HepG2 (cell line): ENCODE measurements around the gene MAGEA1. TPM values are rescaled to one million over a fixed set of nuclear protein-coding genes. Genes with fewer than 3 reads are reported as not detected.

Source experiments
- ATAC-seq: fragments of 200-7000 bp; cut with Tn5 transposase; 3 replicates; pipeline ENCODE4 v1.9.1; 2020; ENCODE audit warnings: mild to moderate bottlenecking, moderate library complexity
- BruUV-seq: library from RNA; stranded (reverse); fragments of 400-500 nt; replicated peaks from 2 replicates; lab custom pipeline; 2021; lab: Mats Ljungman, UMichigan
- CTCF ChIA-PET: fragments of 300-600 bp; formaldehyde crosslinking; extraction: SDS; loops from one replicate; lab custom pipeline; 2021; ENCODE audit warnings: low total read pairs, inconsistent platforms, low intra/inter-chr PET ratio; lab: Yijun Ruan, JAX
- POLR2A ChIA-PET: fragments of 350-600 bp; sonication (Branson Sonifier 250); formaldehyde crosslinking; loops from one replicate; lab custom pipeline; 2020; ENCODE audit warnings: antibody characterized with exemption, inconsistent platforms; lab: Yijun Ruan, JAX
- DNase-seq: peaks from one replicate; pipeline ENCODE4 v3.0.0-alpha.2; 2015; ENCODE audit warnings: low spot score
- FAIRE-seq: peaks from 3 replicates; lab custom pipeline; 2011; peaks lifted over from hg19 to GRCh38; lab: Jason Lieb, UNC
- H2AFZ ChIP-seq: one replicate; pipeline ENCODE4 v1.6.1; 2011; ENCODE audit warnings: low read length, inconsistent platforms
- H3K27ac ChIP-seq: fragments of 300-600 bp; 3 replicates; pipeline ENCODE4 v1.8.0; 2011; ENCODE audit warnings: mixed run types, mild to moderate bottlenecking, mixed read lengths, low read length, inconsistent platforms; ENCODE audit not compliant: insufficient read depth; ENCODE audit errors: extremely low read length
- H3K27me3 ChIP-seq, 2 experiments: fragments of 200-600 bp in 1 of 2; 2 replicates in 1 of 2; 3 replicates in 1 of 2; pipeline versions ENCODE4 v1.6.0 to v1.8.0; 2011; ENCODE audit warnings: low read length in 2 of 2, mild to moderate bottlenecking in 2 of 2, moderate library complexity in 2 of 2, inconsistent platforms in 1 of 2; ENCODE audit not compliant: insufficient read depth in 2 of 2, control insufficient read depth in 1 of 2
- H3K36me3 ChIP-seq, 2 experiments: fragments of 200-600 bp in 1 of 2; replicated peaks in 1 of 2; 2 replicates in 1 of 2; 3 replicates in 1 of 2; pipeline versions ENCODE4 v1.5.1 to v1.8.0; 2011; ENCODE audit warnings: low read length in 2 of 2, inconsistent platforms in 1 of 2; ENCODE audit not compliant: insufficient read depth in 2 of 2, control insufficient read depth in 1 of 2
- H3K4me1 ChIP-seq: 2 replicates; pipeline ENCODE4 v1.5.1; 2012; ENCODE audit warnings: low read length, inconsistent platforms; ENCODE audit not compliant: insufficient read depth
- H3K4me2 ChIP-seq: 2 replicates; pipeline ENCODE4 v1.6.0; 2011; ENCODE audit warnings: low read depth, low read length, inconsistent platforms
- H3K4me3 ChIP-seq, 3 experiments: fragments of 200-600 bp in 1 of 3; sonication (generic), shearing (Covaris generic) in 1 of 3; replicated peaks in 1 of 3; 2 replicates each; pipeline ENCODE4 v1.5.1; 2011 to 2016; ENCODE audit warnings: low read length in 3 of 3, inconsistent platforms in 2 of 3, low read depth in 2 of 3, mild to moderate bottlenecking in 2 of 3, control low read depth in 1 of 3, mixed read lengths in 1 of 3; ENCODE audit not compliant: insufficient read depth in 1 of 3
- H3K79me2 ChIP-seq: one replicate; pipeline ENCODE4 v1.6.1; 2011; ENCODE audit warnings: low read length, inconsistent platforms; ENCODE audit not compliant: insufficient read depth
- H3K9ac ChIP-seq: 2 replicates; pipeline ENCODE4 v1.6.0; 2011; ENCODE audit warnings: mild to moderate bottlenecking, low read depth, low read length, inconsistent platforms; ENCODE audit not compliant: insufficient read depth
- H3K9me3 ChIP-seq: 2 replicates; pipeline ENCODE4 v1.5.1; 2012; ENCODE audit warnings: mild to moderate bottlenecking, low read length
- H4K20me1 ChIP-seq: 2 replicates; pipeline ENCODE4 v1.6.0; 2011; ENCODE audit warnings: inconsistent platforms, mild to moderate bottlenecking, low read length, moderate library complexity; ENCODE audit not compliant: insufficient read depth
- MEIS1 ChIP-seq: sonication (generic); formaldehyde crosslinking; IDR thresholded peaks from 2 replicates; pipeline ENCODE4 v1.9.0; 2021; ENCODE audit warnings: mild to moderate bottlenecking, missing genetic modification reagents, moderate library complexity, borderline replicate concordance
- ZFP36 ChIP-seq: fragments of 150-350 bp; IDR thresholded peaks from 2 replicates; pipeline ENCODE4 v1.6.1; 2018; ENCODE audit warnings: borderline replicate concordance, low read length, low read depth; ENCODE audit not compliant: partially characterized antibody
- ZNF160 ChIP-seq: sonication (generic); formaldehyde crosslinking; IDR thresholded peaks from 2 replicates; pipeline ENCODE4 v1.8.0; 2022; ENCODE audit warnings: mild to moderate bottlenecking, inconsistent platforms, missing genetic modification reagents
- ZNF350 ChIP-seq: sonication (generic); formaldehyde crosslinking; IDR thresholded peaks from 2 replicates; pipeline ENCODE4 v1.4.0; 2020; ENCODE audit warnings: mild to moderate bottlenecking, low read depth, missing genetic modification reagents, borderline replicate concordance
- ZNF850 ChIP-seq: sonication (generic); formaldehyde crosslinking; conservative IDR thresholded peaks from 2 replicates; pipeline ENCODE4 v1.9.0; 2021; ENCODE audit warnings: mild to moderate bottlenecking, missing genetic modification reagents
- WGBS: methylation state at CpG from one replicate; pipeline ENCODE4 v1.1.6; 2017; ENCODE audit warnings: low lambda C conversion rate; 5-methylcytosine and 5-hydroxymethylcytosine counted together
- in situ Hi-C: cut with HindIII; loops from 2 replicates; pipeline ENCODE4 v1.10.0; 2017; ENCODE audit warnings: low pct_unique_long_range_greater_than_20kb; ENCODE audit not compliant: extremely low pct_ligation_motif_present
- intact Hi-C: fragments of 100-400 bp; cut with micrococcal nuclease; formaldehyde crosslinking; loops from one replicate; pipeline ENCODE4 v1.10.0; 2022; ENCODE audit not compliant: unreplicated experiment
- polyA plus RNA-seq, 8 experiments: library from polyadenylated mRNA; depleted of rRNA in 3 of 8; stranded (reverse) in 7 of 8; unstranded in 1 of 8; fragments of >200 nt; fragmentation: Illumina TruSeq in 4 of 8; extraction: Trizol in 4 of 8; gene quantifications; 2 replicates each; pipeline versions ENCODE4 v1.2.1 to v1.2.3, GENCODE V29; 2011 to 2016; ENCODE audit warnings: low read depth in 4 of 8, missing spikeins in 1 of 8, mixed read lengths in 1 of 8; ENCODE audit not compliant: insufficient read depth in 1 of 8
- total RNA-seq, 5 experiments: library from RNA; depleted of rRNA; stranded (reverse); fragments of >200 nt; fragmentation: Illumina TruSeq; extraction: Trizol; gene quantifications; 2 replicates each; pipeline ENCODE4 v1.2.3, GENCODE V29; 2016; ENCODE audit warnings: low read depth in 1 of 5
- TF ChIP-seq, protein P1 (sequence below): sonication (generic); formaldehyde crosslinking; IDR thresholded peaks from 2 replicates; pipeline ENCODE4 v1.4.0; 2020; ENCODE audit warnings: missing genetic modification reagents, borderline replicate concordance
- TF ChIP-seq, protein P2 (sequence below), 2 experiments: fragments of 450-650 bp in 1 of 2; sonication (generic) in 1 of 2; formaldehyde crosslinking in 1 of 2; IDR thresholded peaks; 2 replicates each; pipeline versions ENCODE4 v1.6.1 to v1.8.0; 2016 to 2022; ENCODE audit warnings: antibody characterized with exemption in 1 of 2, mild to moderate bottlenecking in 1 of 2, missing genetic modification reagents in 1 of 2
- TF ChIP-seq, protein P3 (sequence below): sonication (generic); formaldehyde crosslinking; IDR thresholded peaks from 2 replicates; pipeline ENCODE4 v1.5.0; 2020; ENCODE audit warnings: missing genetic modification reagents

Gene MAGEA1
- total and polyA plus RNA-seq, 2 of the 13 experiments (the other 11 are each of a cell fraction or from before 2014, with no cell fraction given) = not detected

DNA sequence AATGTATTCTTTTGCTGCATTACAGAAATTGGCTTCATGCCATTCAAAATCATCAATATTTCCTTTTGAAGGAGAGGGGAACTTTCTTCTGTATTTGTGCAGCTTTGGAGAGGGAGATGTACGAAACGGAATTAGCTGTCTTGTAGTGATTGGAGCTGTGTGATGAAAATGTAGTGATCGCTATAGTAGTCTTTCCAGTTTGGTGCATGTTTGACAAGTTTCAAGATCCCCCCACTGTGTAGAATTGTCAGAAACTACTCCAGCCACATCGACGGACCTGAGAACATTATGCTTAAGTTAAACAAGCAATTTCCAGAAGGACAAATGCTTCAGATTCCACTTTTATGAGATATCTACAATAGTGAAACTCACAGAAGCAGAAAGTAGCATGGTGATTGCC lies 21.6 kb upstream of the MAGEA1 start (continued):
- TF ChIP-seq MEIS1 (no peak), ZNF160 (CRISPR knock-in tag) (no peak), ZNF350 (CRISPR knock-in tag) (no peak), ZFP36 (no peak)
- TF ChIP-seq, protein P1, sequence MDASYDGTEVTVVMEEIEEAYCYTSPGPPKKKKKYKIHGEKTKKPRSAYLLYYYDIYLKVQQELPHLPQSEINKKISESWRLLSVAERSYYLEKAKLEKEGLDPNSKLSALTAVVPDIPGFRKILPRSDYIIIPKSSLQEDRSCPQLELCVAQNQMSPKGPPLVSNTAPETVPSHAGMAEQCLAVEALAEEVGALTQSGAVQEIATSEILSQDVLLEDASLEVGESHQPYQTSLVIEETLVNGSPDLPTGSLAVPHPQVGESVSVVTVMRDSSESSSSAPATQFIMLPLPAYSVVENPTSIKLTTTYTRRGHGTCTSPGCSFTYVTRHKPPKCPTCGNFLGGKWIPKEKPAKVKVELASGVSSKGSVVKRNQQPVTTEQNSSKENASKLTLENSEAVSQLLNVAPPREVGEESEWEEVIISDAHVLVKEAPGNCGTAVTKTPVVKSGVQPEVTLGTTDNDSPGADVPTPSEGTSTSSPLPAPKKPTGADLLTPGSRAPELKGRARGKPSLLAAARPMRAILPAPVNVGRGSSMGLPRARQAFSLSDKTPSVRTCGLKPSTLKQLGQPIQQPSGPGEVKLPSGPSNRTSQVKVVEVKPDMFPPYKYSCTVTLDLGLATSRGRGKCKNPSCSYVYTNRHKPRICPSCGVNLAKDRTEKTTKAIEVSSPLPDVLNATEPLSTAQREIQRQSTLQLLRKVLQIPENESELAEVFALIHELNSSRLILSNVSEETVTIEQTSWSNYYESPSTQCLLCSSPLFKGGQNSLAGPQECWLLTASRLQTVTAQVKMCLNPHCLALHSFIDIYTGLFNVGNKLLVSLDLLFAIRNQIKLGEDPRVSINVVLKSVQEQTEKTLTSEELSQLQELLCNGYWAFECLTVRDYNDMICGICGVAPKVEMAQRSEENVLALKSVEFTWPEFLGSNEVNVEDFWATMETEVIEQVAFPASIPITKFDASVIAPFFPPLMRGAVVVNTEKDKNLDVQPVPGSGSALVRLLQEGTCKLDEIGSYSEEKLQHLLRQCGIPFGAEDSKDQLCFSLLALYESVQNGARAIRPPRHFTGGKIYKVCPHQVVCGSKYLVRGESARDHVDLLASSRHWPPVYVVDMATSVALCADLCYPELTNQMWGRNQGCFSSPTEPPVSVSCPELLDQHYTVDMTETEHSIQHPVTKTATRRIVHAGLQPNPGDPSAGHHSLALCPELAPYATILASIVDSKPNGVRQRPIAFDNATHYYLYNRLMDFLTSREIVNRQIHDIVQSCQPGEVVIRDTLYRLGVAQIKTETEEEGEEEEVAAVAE (CRISPR knock-in tag) = no peak

DNA sequence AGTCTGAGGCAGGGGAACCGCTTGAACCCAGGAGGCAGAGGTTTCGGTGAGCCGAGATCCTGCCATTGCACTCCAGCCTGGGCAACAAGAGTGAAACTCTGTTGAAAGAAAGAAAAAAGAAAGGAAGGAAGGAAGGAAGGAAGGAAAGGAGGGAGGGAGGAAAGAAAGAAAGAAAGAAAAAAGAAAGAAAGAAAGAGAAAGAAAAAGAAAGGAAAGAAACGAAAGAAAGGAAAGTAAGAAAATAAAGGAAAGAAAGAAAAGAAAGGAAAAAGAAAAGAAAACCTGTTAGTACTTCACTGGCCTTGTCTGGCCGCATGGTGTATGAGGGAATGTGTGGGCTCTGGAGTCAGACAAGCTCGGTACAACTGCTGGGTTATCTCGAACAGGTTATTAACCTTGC lies 20.8 kb upstream of the MAGEA1 start:
- intact Hi-C loops (no loop called here), in situ Hi-C loops (no loop called here)
- CTCF ChIA-PET = no interaction called here
- Histone ChIP-seq H3K9me3 (no peaks in the 10 kb centered on the region), H3K4me2 (no peak overlapping the region), H3K27ac (no peak overlapping the region), H3K36me3 (no peaks in the 10 kb centered on the region), H3K27me3 (no peaks in the 10 kb centered on the region), H3K4me1 (no peaks in the 10 kb centered on the region), H4K20me1 (no peaks in the 10 kb centered on the region), H3K4me3 (no peak overlapping the region), H3K9ac (no peak overlapping the region), H3K79me2 (no peaks in the 10 kb centered on the region), H2AFZ (no peak overlapping the region)
- FAIRE-seq = no peak
- ATAC-seq = no peak
- POLR2A ChIA-PET = no interaction called here
- BruUV-seq = no TSS peak
- DNase-seq = no peak
- 46% methylated on average over 5 of the region's 7 CpGs for WGBS
- TF ChIP-seq, protein P2, sequence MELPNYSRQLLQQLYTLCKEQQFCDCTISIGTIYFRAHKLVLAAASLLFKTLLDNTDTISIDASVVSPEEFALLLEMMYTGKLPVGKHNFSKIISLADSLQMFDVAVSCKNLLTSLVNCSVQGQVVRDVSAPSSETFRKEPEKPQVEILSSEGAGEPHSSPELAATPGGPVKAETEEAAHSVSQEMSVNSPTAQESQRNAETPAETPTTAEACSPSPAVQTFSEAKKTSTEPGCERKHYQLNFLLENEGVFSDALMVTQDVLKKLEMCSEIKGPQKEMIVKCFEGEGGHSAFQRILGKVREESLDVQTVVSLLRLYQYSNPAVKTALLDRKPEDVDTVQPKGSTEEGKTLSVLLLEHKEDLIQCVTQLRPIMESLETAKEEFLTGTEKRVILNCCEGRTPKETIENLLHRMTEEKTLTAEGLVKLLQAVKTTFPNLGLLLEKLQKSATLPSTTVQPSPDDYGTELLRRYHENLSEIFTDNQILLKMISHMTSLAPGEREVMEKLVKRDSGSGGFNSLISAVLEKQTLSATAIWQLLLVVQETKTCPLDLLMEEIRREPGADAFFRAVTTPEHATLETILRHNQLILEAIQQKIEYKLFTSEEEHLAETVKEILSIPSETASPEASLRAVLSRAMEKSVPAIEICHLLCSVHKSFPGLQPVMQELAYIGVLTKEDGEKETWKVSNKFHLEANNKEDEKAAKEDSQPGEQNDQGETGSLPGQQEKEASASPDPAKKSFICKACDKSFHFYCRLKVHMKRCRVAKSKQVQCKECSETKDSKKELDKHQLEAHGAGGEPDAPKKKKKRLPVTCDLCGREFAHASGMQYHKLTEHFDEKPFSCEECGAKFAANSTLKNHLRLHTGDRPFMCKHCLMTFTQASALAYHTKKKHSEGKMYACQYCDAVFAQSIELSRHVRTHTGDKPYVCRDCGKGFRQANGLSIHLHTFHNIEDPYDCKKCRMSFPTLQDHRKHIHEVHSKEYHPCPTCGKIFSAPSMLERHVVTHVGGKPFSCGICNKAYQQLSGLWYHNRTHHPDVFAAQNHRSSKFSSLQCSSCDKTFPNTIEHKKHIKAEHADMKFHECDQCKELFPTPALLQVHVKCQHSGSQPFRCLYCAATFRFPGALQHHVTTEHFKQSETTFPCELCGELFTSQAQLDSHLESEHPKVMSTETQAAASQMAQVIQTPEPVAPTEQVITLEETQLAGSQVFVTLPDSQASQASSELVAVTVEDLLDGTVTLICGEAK (IDR thresholded peaks at IDR 0.05) = no peak
- TF ChIP-seq, protein P2 (CRISPR knock-in tag; IDR thresholded peaks at IDR 0.05) = no peak
- TF ChIP-seq, protein P3, sequence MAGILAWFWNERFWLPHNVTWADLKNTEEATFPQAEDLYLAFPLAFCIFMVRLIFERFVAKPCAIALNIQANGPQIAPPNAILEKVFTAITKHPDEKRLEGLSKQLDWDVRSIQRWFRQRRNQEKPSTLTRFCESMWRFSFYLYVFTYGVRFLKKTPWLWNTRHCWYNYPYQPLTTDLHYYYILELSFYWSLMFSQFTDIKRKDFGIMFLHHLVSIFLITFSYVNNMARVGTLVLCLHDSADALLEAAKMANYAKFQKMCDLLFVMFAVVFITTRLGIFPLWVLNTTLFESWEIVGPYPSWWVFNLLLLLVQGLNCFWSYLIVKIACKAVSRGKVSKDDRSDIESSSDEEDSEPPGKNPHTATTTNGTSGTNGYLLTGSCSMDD (CRISPR knock-in tag) = no peak
- no peak for TF ChIP-seq ZNF850 (CRISPR knock-in tag)
